Measurements from ENCODE around the gene LRP4. TPM values are rescaled to one million over a fixed set of nuclear protein-coding genes. Genes with fewer than 3 reads are reported as not detected.

The LRP4 gene
- total and polyA plus RNA-seq, 2 of the 13 experiments (the other 11 are each of a cell fraction or from before 2014, with no cell fraction given): 4.7 to 13.3 TPM

DNA sequence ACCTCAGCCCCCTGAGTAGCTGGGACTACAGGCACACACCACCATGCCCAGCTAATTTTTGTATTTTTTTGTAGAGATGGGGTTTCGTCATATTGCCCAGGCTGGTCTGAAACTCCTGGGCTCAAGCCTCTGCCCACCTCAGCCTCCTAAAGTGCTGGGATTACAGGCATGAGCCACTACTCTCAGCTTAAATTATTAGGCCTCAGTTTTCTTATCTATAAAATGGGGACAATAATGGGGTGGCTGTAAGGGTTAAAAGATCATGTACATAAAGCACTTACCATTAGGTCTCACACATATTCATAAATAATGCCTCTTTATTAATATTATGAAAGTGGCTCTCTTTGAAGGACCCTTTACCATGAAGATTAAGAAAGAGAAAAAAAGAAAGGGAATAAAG is 40.8 kb downstream of the LRP4 start:
- no TSS peak for BruUV-seq (replicated peaks)
- in situ Hi-C loops (cut with HindIII; ENCODE audit: extremely low pct_ligation_motif_present, low pct_unique_long_range_greater_than_20kb): no loop called here
- Histone ChIP-seq H4K20me1 (ENCODE audit: insufficient read depth, low read length) (no peaks in the 10 kb centered on the region), H3K9me3 (ENCODE audit: low read length) (no peaks in the 10 kb centered on the region), H3K27me3 (ENCODE audit: control insufficient read depth in 1 of 2, insufficient read depth in 2 of 2, low read length in 2 of 2) (no peaks in the 10 kb centered on the region), H3K79me2 (ENCODE audit: insufficient read depth, low read length) (no peaks in the 10 kb centered on the region), H3K4me1 (ENCODE audit: insufficient read depth, low read length) (no peaks in the 10 kb centered on the region), H3K9ac (ENCODE audit: insufficient read depth, low read depth, low read length) (no peak overlapping the region), H2AFZ (ENCODE audit: low read length) (no peak overlapping the region), H3K4me2 (ENCODE audit: low read depth, low read length) (no peak overlapping the region), H3K27ac (ENCODE audit: extremely low read length, insufficient read depth, low read length) (no peak overlapping the region), H3K4me3 (replicated peaks in 1 of 3; ENCODE audit: insufficient read depth in 1 of 3, low read depth in 2 of 3, low read length in 3 of 3) (no peak overlapping the region), H3K36me3 (replicated peaks in 1 of 2; ENCODE audit: control insufficient read depth in 1 of 2, insufficient read depth in 2 of 2, low read length in 2 of 2) (peaks cover 26 to 73% of the 10 kb centered on the region in 2 experiments)
- intact Hi-C loops (cut with micrococcal nuclease; ENCODE audit: unreplicated experiment): no loop called here
- ATAC-seq (no peak), FAIRE-seq (no peak), DNase-seq (ENCODE audit: low spot score) (no peak)
- peak; percentile 33; the same call in 1 of the 2 replicates for TF ChIP-seq ZNF629 (CRISPR knock-in tag; conservative IDR thresholded peaks at IDR 0.05)
- no peak for TF ChIP-seq ELF1 (CRISPR knock-in tag; IDR thresholded peaks at IDR 0.05)
- no peak for TF ChIP-seq NCOA5 (CRISPR knock-in tag; IDR thresholded peaks at IDR 0.05)
- no peak for TF ChIP-seq ESRRA (CRISPR knock-in tag; IDR thresholded peaks at IDR 0.05; ENCODE audit: low read depth)
- TF ChIP-seq HDAC6 (IDR thresholded peaks at IDR 0.05; ENCODE audit: low read depth, low read length): no peak
- no peak for TF ChIP-seq ZSCAN31 (CRISPR knock-in tag; IDR thresholded peaks at IDR 0.05; ENCODE audit: low read depth)
- POLR2A ChIA-PET: no interaction called here
- CTCF ChIA-PET (ENCODE audit: low intra/inter-chr PET ratio, low total read pairs): no interaction called here
- 92% methylated on average over 1 of the region's 1 CpG for WGBS (ENCODE audit: low lambda C conversion rate)

DNA sequence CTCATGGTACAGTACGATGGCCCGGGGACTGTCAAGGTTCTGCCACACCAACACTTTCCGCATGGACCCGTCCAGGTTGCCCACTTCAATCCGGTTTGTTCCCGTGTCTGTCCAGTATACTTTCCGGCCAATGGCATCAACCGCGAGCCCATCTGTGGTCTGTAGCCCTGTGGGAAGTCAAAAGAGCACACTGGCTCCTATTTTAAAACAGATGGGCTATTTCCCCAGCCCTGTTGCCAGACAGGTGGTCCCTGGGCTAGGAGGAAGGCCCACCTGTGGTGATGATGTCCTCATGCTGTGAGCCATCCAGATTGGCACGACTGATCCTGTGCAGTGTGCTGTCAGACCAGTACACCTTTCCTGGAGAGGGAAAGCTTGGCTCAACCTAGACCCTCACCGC is 41.9 kb downstream of the LRP4 start:
- DNase-seq (ENCODE audit: low spot score) (no peak), ATAC-seq (no peak), FAIRE-seq (no peak)
- POLR2A ChIA-PET: no interaction called here
- CTCF ChIA-PET (ENCODE audit: low intra/inter-chr PET ratio, low total read pairs): no interaction called here
- intact Hi-C loops (cut with micrococcal nuclease; ENCODE audit: unreplicated experiment): no loop called here
- TF ChIP-seq ATAD3A (CRISPR knock-in tag; IDR thresholded peaks at IDR 0.05): no peak
- TF ChIP-seq ZNF333 (CRISPR knock-in tag; IDR thresholded peaks at IDR 0.05; ENCODE audit: borderline replicate concordance): no peak
- no peak for TF ChIP-seq KLF11 (CRISPR knock-in tag; IDR thresholded peaks at IDR 0.05)
- no peak for TF ChIP-seq POGZ (CRISPR knock-in tag; IDR thresholded peaks at IDR 0.05)
- TF ChIP-seq ZC3H4 (CRISPR knock-in tag; IDR thresholded peaks at IDR 0.05; ENCODE audit: borderline replicate concordance): no peak
- no peak for TF ChIP-seq E2F5 (CRISPR knock-in tag; conservative IDR thresholded peaks at IDR 0.05)
- no peak for TF ChIP-seq ZSCAN25 (CRISPR knock-in tag; IDR thresholded peaks at IDR 0.05)
- no peak for TF ChIP-seq ZNF761 (CRISPR knock-in tag; conservative IDR thresholded peaks at IDR 0.05)
- no peak for TF ChIP-seq SMC3 (IDR thresholded peaks at IDR 0.05; ENCODE audit: low read length)
- TF ChIP-seq, protein P1, sequence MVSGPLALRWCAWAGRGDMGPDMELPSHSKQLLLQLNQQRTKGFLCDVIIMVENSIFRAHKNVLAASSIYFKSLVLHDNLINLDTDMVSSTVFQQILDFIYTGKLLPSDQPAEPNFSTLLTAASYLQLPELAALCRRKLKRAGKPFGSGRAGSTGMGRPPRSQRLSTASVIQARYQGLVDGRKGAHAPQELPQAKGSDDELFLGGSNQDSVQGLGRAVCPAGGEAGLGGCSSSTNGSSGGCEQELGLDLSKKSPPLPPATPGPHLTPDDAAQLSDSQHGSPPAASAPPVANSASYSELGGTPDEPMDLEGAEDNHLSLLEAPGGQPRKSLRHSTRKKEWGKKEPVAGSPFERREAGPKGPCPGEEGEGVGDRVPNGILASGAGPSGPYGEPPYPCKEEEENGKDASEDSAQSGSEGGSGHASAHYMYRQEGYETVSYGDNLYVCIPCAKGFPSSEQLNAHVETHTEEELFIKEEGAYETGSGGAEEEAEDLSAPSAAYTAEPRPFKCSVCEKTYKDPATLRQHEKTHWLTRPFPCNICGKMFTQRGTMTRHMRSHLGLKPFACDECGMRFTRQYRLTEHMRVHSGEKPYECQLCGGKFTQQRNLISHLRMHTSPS (CRISPR knock-in tag; IDR thresholded peaks at IDR 0.05; ENCODE audit: low read depth): no peak
- no peak for TF ChIP-seq ZNF713 (CRISPR knock-in tag; IDR thresholded peaks at IDR 0.05)
- TF ChIP-seq ZNF737 (CRISPR knock-in tag; IDR thresholded peaks at IDR 0.05; ENCODE audit: borderline replicate concordance): no peak
- no peak for TF ChIP-seq SRSF1 (optimal IDR thresholded peaks at IDR 0.05; ENCODE audit: low read depth, low read length)
- Histone ChIP-seq H3K9ac (ENCODE audit: insufficient read depth, low read depth, low read length) (no peak overlapping the region), H4K20me1 (ENCODE audit: insufficient read depth, low read length) (no peaks in the 10 kb centered on the region), H3K4me2 (ENCODE audit: low read depth, low read length) (no peak overlapping the region), H3K79me2 (ENCODE audit: insufficient read depth, low read length) (no peaks in the 10 kb centered on the region), H3K36me3 (replicated peaks in 1 of 2; ENCODE audit: control insufficient read depth in 1 of 2, insufficient read depth in 2 of 2, low read length in 2 of 2) (peaks cover 30 to 77% of the 10 kb centered on the region in 2 experiments), H3K27ac (ENCODE audit: extremely low read length, insufficient read depth, low read length) (no peak overlapping the region), H3K4me1 (ENCODE audit: insufficient read depth, low read length) (no peaks in the 10 kb centered on the region), H3K27me3 (ENCODE audit: control insufficient read depth in 1 of 2, insufficient read depth in 2 of 2, low read length in 2 of 2) (no peaks in the 10 kb centered on the region), H2AFZ (ENCODE audit: low read length) (no peak overlapping the region), H3K9me3 (ENCODE audit: low read length) (no peaks in the 10 kb centered on the region), H3K4me3 (replicated peaks in 1 of 3; ENCODE audit: insufficient read depth in 1 of 3, low read depth in 2 of 3, low read length in 3 of 3) (no peak overlapping the region)
- 96% methylated on average over 11 of the region's 11 CpGs for WGBS (ENCODE audit: low lambda C conversion rate)
- in situ Hi-C loops (cut with HindIII; ENCODE audit: extremely low pct_ligation_motif_present, low pct_unique_long_range_greater_than_20kb): no loop called here
- BruUV-seq (replicated peaks): no TSS peak

Measured in HepG2 (cell line).